HG03521 (cell line): ENCODE results near the gene C2CD4D.

Source experiments
- ATAC-seq: cut with Tn5 transposase; IDR thresholded peaks from one replicate; pipeline ENCODE4 v1.9.1; 2021; ENCODE audit warnings: mild to moderate bottlenecking, moderate library complexity; ENCODE audit not compliant: unreplicated experiment

Gene C2CD4D

DNA sequence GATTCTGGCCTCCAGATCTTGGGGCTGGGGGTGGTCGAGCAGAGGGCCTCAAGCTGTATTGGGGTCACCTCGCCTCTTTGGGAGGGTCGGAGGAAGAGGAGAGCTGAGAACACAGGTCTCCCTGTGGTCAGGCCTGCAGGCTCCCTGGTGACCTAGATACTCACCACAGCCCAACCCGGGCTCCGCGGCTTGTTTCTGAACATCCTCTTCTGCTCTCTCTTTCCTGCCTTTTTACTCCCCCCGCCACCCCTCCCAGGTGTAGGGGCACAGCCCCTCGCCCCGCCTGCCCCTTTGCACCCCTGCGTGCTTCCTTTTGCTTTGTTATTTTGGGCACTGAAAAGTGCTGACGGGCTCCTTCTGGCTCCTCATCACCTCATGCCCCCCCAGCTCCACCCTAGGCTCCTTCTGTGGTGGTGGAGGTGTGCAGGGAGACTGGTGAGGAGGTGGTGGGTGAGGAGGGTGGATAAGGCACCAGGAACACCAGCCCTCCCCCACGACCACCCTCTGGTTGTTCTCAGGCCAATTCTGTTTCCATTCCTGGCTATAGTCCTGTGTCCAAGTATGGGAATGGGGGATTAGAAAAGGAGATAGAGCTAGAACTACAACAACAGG lies 23.8 kb downstream of the C2CD4D start:
- no peak for ATAC-seq

DNA sequence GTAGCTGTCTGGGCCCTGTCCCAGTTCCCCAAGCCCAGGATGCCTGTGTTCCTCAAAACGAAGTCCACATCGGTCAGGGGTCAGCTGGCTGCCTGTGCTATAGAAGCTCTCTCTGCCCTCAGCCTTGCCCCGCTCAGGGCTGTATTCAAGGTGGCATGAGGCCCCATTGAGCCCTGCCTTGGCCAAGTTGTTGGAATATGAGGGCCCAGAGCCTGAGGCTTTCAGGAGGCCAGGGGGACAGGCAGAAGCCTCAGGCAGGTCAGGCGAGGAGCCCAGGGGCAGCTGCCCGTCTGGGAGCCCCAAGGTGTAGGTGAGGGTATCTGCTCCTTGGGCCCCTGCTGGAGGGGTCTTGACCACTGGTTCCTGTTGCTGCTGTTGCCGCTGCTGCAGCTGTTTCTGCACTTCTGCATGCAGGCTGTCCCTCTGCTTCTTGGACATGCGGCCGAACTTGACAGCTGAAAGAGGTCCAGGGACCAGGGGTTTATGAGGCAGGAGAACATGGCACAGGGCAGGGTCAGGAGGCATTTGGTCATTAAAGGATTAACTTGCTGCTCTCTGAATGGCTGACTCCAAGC lies 24.6 kb downstream of the C2CD4D start:
- ATAC-seq, result no peak

DNA sequence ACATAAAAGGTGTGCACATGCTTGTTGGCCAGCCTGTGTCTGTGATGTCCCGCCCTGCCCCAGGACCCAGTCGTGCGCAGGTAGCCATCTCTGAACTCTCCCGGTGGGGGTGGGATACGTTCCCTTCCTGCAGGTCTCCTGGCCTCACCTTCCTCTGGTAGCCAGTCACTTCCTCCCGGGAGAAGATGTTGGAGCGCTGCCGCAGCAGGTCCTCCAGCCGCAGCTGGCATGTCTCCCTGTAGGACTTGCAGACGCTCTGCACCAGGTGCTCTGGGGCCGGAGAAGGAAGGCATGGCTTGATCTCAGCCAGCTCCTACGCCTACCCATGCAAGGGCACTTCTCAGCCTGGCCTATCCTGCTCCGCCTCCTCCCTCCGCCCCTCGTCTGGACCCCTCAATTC lies 25.2 kb downstream of the C2CD4D start:
- no peak for ATAC-seq

DNA sequence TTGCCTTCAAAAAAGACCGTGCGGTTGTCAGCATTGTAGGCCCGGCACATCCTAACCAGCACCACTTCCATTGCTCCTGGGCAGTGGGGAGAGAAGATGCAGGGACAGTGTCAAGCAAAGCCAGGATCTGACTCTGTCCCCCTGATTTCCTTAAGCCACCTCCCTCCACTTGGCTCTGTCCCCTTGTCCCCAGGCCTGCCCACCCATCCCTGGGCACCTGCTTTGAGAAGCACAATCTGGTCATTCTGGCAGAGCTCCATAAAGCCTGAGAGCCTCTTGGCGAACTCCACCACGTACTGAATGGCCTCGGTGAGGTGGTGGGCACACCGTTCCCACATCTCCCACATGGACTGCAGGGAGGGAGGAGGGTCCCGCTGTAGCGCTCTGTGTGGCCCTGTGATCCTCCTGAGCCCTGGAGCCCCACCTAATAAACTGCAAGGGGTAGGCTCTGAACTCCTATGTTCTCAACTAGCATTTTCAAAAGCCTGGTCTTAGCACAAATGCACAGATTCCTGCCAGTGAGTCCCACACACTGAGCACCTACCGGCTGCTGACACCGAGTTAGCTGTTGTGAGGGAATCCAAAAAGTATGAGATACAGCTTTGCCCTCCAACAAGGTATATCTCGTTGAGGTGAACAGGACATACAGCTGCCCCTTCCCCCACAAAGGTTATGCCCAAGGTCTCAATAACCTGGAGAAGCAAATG lies 26.2 kb downstream of the C2CD4D start:
- no peak for ATAC-seq

DNA sequence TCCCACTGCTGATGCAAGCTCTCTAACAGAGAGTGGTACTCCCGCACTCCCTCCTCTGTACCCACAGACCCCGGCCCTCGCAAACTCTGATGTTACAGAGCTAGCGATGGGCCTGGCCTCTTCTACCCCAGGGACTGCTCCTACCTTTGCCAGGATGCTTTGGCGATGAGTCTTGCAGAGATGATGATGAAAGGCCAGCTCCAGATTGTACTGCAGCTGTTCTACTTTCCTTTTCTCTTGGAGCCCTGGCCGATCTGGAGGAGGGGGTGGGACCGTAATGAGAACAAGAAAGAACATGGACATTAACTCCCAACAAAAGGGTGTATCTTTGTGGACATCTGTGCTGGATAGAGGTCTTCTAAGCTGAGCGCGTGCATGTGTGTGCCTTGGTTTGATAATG lies 28.4 kb downstream of the C2CD4D start:
- ATAC-seq, result no peak

DNA sequence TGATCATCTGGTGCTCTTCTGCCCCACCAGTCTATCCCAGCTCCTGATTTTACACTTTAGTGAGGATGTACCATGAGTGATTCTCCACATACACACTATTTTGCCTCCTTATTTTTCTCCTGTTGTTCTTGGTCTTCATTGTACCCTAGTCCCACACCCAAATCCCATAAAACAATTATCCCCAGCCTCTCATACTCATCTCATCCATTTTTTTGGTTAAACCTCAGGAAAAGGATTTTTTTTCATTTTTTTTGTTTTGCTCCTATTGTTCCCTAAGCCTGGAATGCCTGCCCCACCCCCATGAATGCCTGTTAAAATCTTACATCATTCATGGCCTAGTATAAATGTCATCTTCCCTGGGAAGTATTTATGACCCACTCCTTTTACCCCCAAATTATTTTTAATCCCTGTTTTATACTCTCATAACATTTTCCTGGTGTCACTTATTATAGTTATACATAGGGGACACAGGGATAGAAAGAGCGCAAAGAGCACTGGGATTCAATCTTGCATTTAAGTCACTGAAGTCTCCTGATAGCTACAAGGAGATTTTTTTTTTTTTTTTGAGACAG lies 29.5 kb downstream of the C2CD4D start:
- ATAC-seq, result no peak

DNA sequence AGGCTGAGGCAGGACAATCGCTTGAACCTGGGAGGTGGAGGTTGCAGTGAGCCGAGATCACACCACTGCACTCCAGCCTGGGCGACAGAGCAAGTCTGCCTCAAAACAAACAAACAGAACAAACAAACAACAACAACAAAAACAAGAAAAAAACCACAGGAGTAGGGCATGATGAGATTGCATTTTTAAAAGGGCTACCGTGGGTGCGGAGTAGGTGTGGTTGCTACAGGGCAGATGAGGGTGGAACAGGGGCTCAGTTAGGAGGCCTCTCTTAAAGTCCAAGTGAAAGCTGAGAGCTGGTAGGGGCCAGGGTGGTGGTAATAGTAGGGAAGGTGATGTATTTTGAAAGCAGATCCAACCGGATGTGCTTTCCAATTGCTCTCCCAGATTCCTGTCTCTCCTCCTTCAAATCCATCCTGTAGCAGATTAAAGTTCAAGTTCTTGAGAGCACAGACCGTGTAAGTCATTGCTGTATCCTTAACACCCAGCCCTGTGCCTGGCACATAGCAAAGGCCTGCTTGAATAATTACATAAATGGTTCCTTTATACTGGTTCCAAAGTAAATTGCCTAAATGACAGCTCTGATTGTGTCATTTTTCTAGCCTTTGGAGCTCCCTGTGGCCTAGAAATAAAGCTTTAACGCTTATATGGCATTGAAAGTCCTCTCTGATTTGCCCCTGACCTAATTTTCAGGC lies 30.2 kb downstream of the C2CD4D start:
- no peak for ATAC-seq

DNA sequence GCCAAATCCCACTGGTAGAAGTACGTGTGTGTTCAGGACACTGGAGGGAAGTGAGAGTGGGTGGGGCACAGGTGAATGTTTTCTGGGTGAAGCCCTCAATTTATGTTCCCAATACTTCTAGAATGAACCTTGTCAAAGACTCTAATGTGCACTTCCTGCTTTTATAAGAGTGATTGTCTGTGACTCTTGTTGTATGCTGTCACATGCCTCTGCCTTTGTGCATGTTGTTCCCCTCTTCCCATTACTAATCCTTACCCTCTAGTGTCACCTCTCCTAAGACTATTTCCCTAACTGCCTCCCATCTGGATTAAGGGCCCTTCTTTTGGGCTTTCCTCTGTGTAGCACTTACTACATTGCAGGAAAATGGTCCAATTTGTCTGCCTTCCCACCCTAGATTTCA lies 31.9 kb downstream of the C2CD4D start:
- ATAC-seq, result no peak

DNA sequence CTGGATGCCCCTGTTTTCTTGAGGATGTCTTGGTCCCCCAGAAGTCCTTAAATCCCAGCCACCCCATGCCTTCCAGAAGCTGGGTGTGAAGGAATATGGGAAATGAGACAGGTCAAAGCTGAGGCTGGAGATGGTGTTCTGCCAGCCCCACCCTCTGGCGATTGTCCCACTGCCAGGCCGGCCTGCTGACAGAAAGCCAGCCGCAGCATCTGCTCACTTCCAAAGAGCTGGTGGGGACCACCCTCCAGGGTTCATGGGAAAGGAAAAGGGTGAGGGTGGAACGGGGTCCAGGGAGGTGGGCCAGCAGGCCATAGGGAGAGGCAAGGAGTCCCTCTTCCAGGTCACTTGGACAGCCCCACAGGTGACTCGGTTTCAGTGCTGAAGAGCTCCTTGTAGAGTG lies 32.5 kb downstream of the C2CD4D start:
- ATAC-seq, result no peak

DNA sequence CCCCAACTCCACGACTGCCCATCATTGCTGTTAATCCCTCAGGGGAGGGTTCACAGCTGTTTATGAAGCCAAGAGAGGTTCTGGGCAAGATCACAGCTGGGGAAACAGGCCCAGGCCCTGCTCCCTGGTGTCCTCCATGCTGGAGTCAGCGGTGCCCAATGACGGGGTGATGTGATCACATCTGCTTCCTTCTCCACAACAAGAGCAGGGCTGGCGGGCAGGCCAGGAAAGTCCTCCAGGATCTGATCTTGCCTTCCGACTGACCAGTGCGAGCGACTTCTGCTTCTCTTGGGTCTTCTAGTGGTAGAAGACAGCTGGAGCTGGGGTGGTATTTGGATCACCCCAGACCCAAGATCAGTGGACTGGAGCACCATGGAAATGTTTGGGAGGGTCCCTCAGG lies 33.5 kb downstream of the C2CD4D start:
- no peak for ATAC-seq

DNA sequence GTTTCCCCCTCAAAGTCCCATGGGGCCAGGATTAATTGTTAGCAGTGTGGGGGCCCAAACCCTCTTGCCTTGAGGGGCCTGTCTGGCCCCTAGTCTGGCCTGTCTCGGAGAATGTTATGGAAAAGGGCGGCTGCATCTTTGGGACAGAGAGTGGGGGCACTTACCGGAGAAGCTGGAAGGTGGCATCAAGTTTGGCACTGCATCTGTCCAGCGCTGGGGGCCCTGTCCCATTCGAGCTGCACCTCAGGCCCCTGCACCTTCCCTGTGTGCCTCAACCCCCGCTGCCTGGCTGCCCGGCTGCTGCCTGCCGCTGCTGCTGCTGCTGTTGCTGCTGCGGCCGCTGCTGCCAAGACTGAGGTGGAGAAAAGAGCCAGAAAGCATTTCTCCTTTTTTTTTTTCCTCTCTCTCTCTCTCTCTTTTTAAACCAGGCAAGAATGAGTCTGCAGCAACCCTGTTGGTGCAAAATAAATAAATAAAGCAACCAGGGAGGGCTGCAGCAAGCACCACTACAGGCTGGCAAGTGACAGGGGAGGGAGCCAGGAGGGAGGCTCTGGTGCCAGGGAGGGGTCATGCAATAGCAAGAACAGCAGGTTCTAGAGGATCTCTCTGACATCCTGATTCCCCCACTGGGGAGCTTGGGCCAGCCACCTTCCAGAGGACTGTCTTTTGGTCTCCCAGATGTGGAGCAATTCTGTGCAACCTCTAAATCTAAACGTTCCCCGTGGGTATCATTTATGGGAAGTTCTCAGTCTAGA lies 34.4 kb downstream of the C2CD4D start, which contains the start of gene LINGO4:
Gene LINGO4, minus strand, starts transcription at position 354 of the 755 bp plus-strand sequence. CDS start 2,715 bp downstream, outside the sequence.
- ATAC-seq, result no peak

DNA sequence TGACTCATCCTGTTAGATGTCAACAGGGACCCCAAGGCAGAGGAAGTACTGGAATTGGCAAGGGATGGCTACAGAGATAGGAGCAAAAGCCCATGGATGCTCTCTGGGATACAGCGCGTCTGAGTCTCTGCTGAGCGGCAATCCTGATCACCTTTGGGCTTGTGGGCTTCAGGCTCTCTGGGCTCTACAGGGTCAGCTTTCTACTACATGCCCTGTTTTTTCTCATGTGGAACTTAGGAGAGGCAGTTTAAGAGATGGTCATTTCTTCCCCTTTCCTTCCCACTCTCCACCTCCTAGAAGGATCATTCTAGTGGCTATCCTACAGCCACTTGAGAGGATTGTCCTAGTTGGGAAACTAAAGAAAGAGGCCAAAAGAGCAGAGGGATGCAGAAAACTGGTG lies 35.7 kb downstream of the C2CD4D start:
- no peak for ATAC-seq

DNA sequence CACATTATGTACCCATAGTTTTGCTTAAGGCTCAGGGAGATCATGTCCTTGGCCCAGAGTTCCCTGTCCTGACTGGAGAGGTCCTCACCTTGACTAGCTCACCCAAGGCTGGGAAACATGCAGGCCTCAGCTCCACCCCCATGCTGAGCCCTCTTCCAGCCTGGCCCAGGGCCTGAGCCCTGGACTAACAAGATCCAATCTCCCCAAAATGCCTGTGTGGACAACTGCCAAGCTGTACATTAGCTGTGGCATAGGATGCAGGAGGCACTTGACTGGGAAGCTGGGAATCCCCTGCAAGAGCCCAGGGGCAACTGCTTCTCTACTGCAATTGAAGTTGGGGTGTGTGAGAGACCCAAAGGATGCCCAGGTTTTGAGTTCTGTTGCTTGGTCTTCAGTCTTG lies 36.5 kb downstream of the C2CD4D start:
- ATAC-seq, result no peak

DNA sequence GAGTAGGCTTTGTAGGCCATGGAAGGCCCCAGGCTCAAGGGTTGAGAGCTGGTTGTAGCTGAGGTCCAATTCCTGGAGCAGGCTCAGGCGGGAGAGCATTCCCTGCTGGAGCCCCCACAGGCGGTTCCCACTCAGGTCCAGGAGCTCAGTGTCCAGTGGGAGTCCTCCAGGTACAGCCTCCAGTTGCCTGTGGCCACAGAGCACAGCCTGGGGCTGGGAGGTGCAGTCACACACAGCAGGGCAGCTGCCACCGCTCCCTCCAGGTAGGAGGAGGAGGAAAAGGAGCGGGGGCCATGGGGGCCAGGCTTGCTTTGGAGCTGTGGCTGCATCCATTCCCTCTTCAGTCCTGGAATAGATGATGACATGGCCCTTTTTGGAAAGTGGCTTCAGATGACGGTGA lies 37.2 kb downstream of the C2CD4D start:
- ATAC-seq, result no peak

DNA sequence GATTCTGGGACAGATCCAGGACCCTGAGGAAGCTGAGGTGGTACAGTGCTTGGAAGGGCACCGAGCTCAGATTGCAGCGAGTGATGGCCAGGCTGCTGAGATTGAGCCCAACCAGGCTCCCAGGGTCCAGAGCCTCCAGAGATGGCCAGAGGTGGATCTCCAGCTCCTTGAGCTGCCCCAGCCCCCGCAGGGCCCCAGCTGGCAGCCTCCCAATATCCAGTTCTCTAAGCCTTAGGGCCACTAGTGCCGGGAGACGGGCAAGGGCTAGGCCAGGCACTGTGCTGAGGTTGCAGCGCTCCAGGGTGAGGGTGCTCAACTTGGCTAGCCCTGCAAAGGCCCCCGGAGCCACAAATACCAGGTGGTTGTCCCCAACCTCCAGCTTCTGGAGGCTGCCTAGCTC lies 37.8 kb downstream of the C2CD4D start:
- ATAC-seq, result no peak

DNA sequence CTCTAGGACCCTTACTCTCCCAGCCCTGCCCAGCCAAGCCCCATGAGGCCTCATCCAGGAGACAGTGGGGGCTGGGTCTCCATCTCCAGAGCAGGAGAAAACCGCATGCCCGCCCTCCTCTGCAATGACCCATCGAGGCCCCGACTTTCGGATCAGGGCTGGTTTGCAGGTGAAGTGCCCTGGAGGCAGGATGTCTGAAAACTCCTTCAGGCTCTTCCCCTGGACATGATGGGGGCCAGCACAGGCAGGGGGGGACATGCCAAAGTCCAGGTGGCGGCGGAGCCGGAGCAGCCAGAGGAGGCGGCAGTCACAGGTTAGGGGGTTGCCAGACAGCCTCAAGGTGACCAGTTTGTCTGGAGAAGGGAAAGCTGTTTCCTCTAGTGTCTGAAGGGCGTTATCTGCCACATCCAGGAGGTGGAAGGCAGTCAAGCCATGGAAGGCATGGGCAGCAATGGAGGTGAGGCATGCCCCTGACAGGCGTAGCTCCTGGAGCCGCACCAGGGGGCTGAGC lies 38.3 kb downstream of the C2CD4D start:
- no peak for ATAC-seq

DNA sequence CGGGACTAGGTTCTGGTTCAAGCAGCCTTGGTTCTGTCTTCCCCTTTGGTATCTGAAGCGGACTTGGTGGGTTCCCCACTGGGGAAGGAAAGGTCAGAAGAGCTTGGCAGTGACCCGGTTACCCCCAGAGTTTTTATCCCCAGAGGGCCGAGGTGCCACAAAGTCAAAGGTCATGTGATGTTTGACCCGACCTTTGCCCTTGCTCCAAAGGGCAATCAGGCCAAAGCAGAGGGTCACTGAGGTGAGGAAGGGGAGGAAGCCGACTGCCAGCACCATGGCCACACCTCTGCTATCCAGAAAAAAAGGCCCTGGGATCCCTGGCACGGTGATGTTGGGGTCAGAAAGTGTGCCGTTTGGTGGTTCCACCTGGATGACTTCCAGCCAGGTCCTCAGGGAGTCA lies 38.8 kb downstream of the C2CD4D start:
- ATAC-seq, result no peak

DNA sequence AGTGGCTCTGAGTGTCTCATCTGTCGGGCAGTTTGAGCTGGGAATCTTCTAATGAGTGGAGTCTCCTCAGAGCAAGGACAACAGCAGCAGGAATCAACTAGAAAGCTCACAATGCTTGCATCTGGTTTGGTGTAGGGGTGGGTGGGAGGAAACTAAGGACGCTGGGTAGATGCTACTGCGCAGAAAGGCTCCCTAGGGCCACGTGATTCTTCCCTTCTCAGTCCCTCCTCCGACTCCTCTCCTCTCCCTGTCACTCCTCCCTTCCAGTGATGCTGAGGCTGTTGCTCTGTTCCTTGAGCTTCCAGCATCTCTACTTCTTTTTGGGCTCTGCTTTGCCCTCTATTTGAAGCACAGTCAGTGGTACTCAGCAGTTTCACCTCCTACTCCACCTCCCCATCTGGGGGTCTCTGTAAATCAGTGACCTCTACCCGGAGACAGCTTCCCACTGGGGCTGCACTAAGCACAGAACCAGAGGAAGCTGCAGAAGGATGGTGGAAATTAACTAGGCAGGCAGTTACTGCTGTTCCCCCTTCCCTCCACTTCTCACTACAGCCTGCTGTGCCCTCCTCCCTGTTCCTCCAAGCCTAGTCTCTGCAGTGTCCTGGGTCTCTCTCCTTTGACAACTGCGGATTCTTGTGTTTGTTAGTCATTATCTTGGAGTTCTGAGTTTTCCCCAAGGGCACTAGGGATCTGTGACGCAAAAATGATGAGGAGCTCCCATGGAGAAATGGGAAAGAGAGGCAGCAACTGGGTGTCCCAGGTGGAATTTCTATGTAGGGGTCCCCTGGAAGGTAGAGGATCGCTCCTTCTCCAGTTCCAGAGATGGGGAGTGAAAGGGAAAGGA lies 40.2 kb downstream of the C2CD4D start:
- ATAC-seq, result no peak

DNA sequence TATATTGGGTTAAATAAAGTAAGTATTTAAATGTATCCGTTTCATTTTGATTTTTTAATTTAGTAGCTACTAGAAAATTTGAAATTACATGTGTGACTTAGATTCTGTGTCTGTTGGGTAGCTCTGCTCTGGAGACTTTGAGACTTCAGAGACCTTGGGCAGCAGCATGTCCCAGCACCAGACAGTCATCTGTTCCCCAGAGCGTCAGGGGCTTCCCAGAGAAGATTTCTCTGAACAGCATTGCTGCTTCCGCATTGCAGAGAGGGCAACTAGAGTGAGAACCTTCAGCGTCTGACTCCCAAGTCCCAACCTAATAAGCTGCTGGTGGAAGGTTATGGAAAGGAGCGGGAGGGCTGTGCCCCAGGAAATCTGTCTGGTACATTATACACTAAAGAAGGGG lies 41.0 kb downstream of the C2CD4D start:
- ATAC-seq, result no peak
